Caco-2 (cell line): Measurements from ENCODE around the gene SLC35D2. TPM values are rescaled to one million over a fixed set of nuclear protein-coding genes. Genes with fewer than 3 reads are reported as not detected.
A peak's percentile ranks its signal among the peaks of the same experiment; 100 is the strongest.

Source experiments
- BruUV-seq: library from RNA; stranded (reverse); fragments of 400-500 nt; replicated peaks from 2 replicates; lab custom pipeline; 2021; lab: Mats Ljungman, UMichigan
- CTCF ChIA-PET: fragments of 300-600 bp; sonication (Branson Sonifier 250); formaldehyde crosslinking; loops from one replicate; lab custom pipeline; 2022; ENCODE audit warnings: antibody characterized with exemption; lab: Charles Lee
- POLR2A ChIA-PET: fragments of 300-600 bp; sonication (Branson Sonifier 250); formaldehyde crosslinking; loops from one replicate; lab custom pipeline; 2022; ENCODE audit warnings: antibody characterized with exemption; lab: Charles Lee
- DNase-seq, 2 experiments: peaks; one replicate each; pipeline versions ENCODE4 v3.0.0 to v3.0.0-alpha.2; 2020 to 2022
- H3K27me3 ChIP-seq: replicated peaks from 2 replicates; pipeline ENCODE4 v1.6.0; 2011; ENCODE audit warnings: low read length; ENCODE audit not compliant: control insufficient read depth, insufficient read depth
- H3K36me3 ChIP-seq: 2 replicates; pipeline ENCODE4 v1.5.1; 2011; ENCODE audit warnings: low read length; ENCODE audit not compliant: control insufficient read depth, insufficient read depth
- H3K4me1 ChIP-seq: fragments of 250-450 bp; sonication (Bioruptor Pico); 2 replicates; pipeline ENCODE4 v1.5.1; 2020; ENCODE audit warnings: mild to moderate bottlenecking
- H3K4me3 ChIP-seq: 2 replicates; pipeline ENCODE4 v1.5.1; 2011; ENCODE audit warnings: low read depth, mild to moderate bottlenecking, control low read depth, low read length
- H3K9me3 ChIP-seq: fragments of 250-450 bp; sonication (Bioruptor Pico); 2 replicates; pipeline ENCODE4 v1.5.1; 2020; ENCODE audit warnings: mild to moderate bottlenecking, moderate library complexity
- H3K27ac Mint-ChIP-seq: one replicate; pipeline ENCODE4 v1.8.0; 2022; ENCODE audit warnings: mixed read lengths; ENCODE audit not compliant: unreplicated experiment
- H3K27me3 Mint-ChIP-seq: one replicate; pipeline ENCODE4 v1.8.0; 2022; ENCODE audit warnings: mixed read lengths; ENCODE audit not compliant: insufficient read depth, unreplicated experiment
- H3K36me3 Mint-ChIP-seq: one replicate; pipeline ENCODE4 v1.8.0; 2022; ENCODE audit warnings: mild to moderate bottlenecking, mixed read lengths; ENCODE audit not compliant: insufficient read depth, unreplicated experiment
- H3K4me1 Mint-ChIP-seq: one replicate; pipeline ENCODE4 v1.8.0; 2022; ENCODE audit warnings: low read depth, mixed read lengths; ENCODE audit not compliant: unreplicated experiment
- H3K4me3 Mint-ChIP-seq: one replicate; pipeline ENCODE4 v1.8.0; 2022; ENCODE audit warnings: mild to moderate bottlenecking, moderate library complexity, mixed read lengths; ENCODE audit not compliant: unreplicated experiment
- H3K9me3 Mint-ChIP-seq: one replicate; pipeline ENCODE4 v1.8.0; 2022; ENCODE audit warnings: mixed read lengths; ENCODE audit not compliant: unreplicated experiment
- intact Hi-C: fragments of 100-400 bp; cut with micrococcal nuclease; formaldehyde crosslinking; loops from one replicate; pipeline ENCODE4 v1.10.0; 2022; ENCODE audit not compliant: unreplicated experiment
- total RNA-seq: library from RNA; stranded (reverse); gene quantifications from 2 replicates; pipeline ENCODE4 v1.2.3, GENCODE V29; 2022
- TF ChIP-seq, protein P1 (sequence below), 2 experiments: fragments of 200-600 bp in 1 of 2; IDR thresholded peaks; 1 replicate in 1 of 2; 2 replicates in 1 of 2; pipeline versions ENCODE4 v1.5.1 to v1.8.0; 2011 to 2022; ENCODE audit warnings: antibody characterized with exemption in 1 of 2, control low read depth in 1 of 2, inconsistent platforms in 1 of 2, low read depth in 1 of 2, low read length in 1 of 2, mild to moderate bottlenecking in 1 of 2, moderate library complexity in 1 of 2; ENCODE audit not compliant: insufficient read depth in 1 of 2, severe bottlenecking in 1 of 2, unreplicated experiment in 1 of 2

Gene SLC35D2
- total RNA-seq, 1 experiment from 2014 or later, result 81.0 TPM

DNA sequence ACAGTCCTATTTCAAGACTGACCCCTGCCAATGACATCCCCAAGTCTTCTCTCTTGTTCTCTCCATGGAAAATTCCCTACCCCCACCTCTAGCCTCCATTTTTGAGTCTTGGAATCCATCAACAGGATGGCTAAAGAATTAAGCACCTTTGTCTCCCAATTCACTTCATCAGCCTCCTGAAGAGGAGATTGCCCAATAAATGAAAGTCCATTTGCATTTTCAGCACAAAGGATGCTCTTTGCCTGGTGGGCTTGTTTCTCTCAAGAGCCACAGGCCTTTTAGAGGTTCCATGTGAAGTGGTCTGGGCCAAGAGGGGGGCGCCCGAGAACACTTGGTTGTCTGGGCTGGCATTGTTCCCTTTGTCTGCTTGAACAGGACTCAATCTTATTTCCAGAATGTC is 94.1 kb downstream of the SLC35D2 start:
- no peak for DNase-seq
- no TSS peak for BruUV-seq
- H3K4me1 Mint-ChIP-seq, result peaks cover 10% of the 10 kb centered on the region
- H3K4me3 ChIP-seq, result no peak overlapping the region
- ChIA-PET CTCF (no interaction called here), POLR2A (interaction anchor here (0.6 kb wide), 1 partner anchor 55 kb away, joined by 9 read pairs; no protein-coding TSS in a partner anchor)
- no peaks in the 10 kb centered on the region for H3K36me3 Mint-ChIP-seq
- no peaks in the 10 kb centered on the region for H3K27me3 ChIP-seq
- H3K4me3 Mint-ChIP-seq, result no peak overlapping the region
- TF ChIP-seq, protein P1, sequence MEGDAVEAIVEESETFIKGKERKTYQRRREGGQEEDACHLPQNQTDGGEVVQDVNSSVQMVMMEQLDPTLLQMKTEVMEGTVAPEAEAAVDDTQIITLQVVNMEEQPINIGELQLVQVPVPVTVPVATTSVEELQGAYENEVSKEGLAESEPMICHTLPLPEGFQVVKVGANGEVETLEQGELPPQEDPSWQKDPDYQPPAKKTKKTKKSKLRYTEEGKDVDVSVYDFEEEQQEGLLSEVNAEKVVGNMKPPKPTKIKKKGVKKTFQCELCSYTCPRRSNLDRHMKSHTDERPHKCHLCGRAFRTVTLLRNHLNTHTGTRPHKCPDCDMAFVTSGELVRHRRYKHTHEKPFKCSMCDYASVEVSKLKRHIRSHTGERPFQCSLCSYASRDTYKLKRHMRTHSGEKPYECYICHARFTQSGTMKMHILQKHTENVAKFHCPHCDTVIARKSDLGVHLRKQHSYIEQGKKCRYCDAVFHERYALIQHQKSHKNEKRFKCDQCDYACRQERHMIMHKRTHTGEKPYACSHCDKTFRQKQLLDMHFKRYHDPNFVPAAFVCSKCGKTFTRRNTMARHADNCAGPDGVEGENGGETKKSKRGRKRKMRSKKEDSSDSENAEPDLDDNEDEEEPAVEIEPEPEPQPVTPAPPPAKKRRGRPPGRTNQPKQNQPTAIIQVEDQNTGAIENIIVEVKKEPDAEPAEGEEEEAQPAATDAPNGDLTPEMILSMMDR (IDR thresholded peaks at IDR 0.05; ENCODE audit: insufficient read depth in 1 of 2, low read depth in 1 of 2, low read length in 1 of 2, severe bottlenecking in 1 of 2, unreplicated experiment in 1 of 2), result no peak
- no peaks in the 10 kb centered on the region for H3K27me3 Mint-ChIP-seq
- H3K9me3 Mint-ChIP-seq, result peaks cover 2% of the 10 kb centered on the region
- H3K9me3 ChIP-seq, result no peaks in the 10 kb centered on the region
- intact Hi-C loops, result no loop called here
- H3K4me1 ChIP-seq, result no peaks in the 10 kb centered on the region
- no peak overlapping the region for H3K27ac Mint-ChIP-seq
- H3K36me3 ChIP-seq, result no peaks in the 10 kb centered on the region

DNA sequence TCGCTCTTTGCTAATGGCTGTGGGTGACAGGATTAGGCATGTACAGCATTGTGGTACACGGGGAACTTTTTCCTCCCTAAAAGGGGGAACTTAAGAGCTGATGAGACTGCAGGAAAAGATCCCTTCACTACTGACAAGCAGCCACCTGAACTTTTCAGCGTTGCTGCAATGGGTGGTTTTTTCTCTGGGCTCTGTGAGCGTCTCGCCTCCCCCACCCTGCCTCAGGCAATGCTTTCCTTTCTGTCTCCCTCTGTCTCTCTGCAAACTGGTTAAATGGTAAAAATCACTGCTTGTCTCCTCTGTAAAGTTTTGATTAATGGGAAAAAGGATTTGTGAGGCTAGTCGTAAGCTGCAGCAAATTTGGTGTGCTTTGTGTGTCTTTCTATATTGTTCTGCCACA is 101.9 kb downstream of the SLC35D2 start:
- Histone ChIP-seq H3K4me3 (no peak overlapping the region), H3K9me3 (no peaks in the 10 kb centered on the region), H3K27me3 (no peaks in the 10 kb centered on the region), H3K36me3 (no peaks in the 10 kb centered on the region), H3K4me1 (peaks cover 19% of the 10 kb centered on the region)
- intact Hi-C loops, result no loop called here
- Mint-ChIP-seq H3K27me3 (no peaks in the 10 kb centered on the region), H3K27ac (no peak overlapping the region), H3K4me1 (peaks cover 21% of the 10 kb centered on the region), H3K4me3 (no peak overlapping the region), H3K9me3 (peaks cover 3% of the 10 kb centered on the region), H3K36me3 (no peaks in the 10 kb centered on the region)
- TF ChIP-seq, protein P1 (IDR thresholded peaks at IDR 0.05; ENCODE audit: insufficient read depth in 1 of 2, low read depth in 1 of 2, low read length in 1 of 2, severe bottlenecking in 1 of 2, unreplicated experiment in 1 of 2), result no peak
- no TSS peak for BruUV-seq
- no peak for DNase-seq
- ChIA-PET POLR2A (no interaction called here), CTCF (no interaction called here)

DNA sequence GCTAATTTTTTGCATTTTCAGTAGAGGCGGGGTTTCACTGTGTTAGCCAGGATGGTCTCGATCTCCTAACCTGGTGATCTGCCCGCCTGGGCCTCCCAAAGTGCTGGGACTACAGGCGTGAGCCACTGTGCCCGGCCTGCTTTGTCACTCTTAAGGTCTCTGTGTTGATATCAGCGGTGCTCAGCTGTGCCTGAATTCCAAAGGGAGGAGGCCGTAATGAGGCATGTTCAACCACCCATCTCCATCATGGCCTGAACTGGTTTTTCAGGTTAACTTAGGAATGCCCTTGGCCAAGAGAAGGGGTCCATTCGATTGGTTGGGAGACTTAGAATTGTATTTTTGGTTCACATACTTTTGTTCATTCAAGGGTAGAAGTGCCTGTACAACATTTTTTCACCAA is 103.6 kb downstream of the SLC35D2 start:
- Mint-ChIP-seq H3K4me3 (no peak overlapping the region), H3K4me1 (peaks cover 21% of the 10 kb centered on the region), H3K27ac (peak overlapping the region; percentile 82), H3K27me3 (no peaks in the 10 kb centered on the region), H3K9me3 (peaks cover 21% of the 10 kb centered on the region), H3K36me3 (no peaks in the 10 kb centered on the region)
- BruUV-seq, result no TSS peak
- no peaks in the 10 kb centered on the region for H3K36me3 ChIP-seq
- intact Hi-C loops, result no loop called here
- TF ChIP-seq, protein P1 (IDR thresholded peaks at IDR 0.05; ENCODE audit: insufficient read depth in 1 of 2, low read depth in 1 of 2, low read length in 1 of 2, severe bottlenecking in 1 of 2, unreplicated experiment in 1 of 2), result no peak
- no peak overlapping the region for H3K4me3 ChIP-seq
- peaks cover 19% of the 10 kb centered on the region for H3K4me1 ChIP-seq
- no peaks in the 10 kb centered on the region for H3K27me3 ChIP-seq
- POLR2A ChIA-PET, result no interaction called here
- H3K9me3 ChIP-seq, result peaks cover 10% of the 10 kb centered on the region; the same call in 1 of the 2 replicates
- DNase-seq, result peak; percentile 75 to 86
- CTCF ChIA-PET, result no interaction called here
